NT2/D1 (cell line): ENCODE measurements around the gene CNGA4.
"Not testable (repeated sequence)": the region's sequence is repeated elsewhere in the genome, so short reads cannot be mapped to it uniquely, and the experiment has no call there.

Experiments used
- DNase-seq: peaks from one replicate; pipeline ENCODE4 v3.0.0-alpha.2; 2011; ENCODE audit warnings: low read depth, low spot score
- H3K27me3 ChIP-seq: 2 replicates; pipeline ENCODE4 v1.6.0; 2011; ENCODE audit warnings: mild to moderate bottlenecking; ENCODE audit not compliant: insufficient read length, insufficient read depth
- H3K36me3 ChIP-seq: 2 replicates; pipeline ENCODE4 v1.6.1; 2011; ENCODE audit warnings: mild to moderate bottlenecking, low read length, mixed read lengths; ENCODE audit not compliant: insufficient read depth, insufficient read length
- H3K4me1 ChIP-seq: 2 replicates; pipeline ENCODE4 v1.5.1; 2011; ENCODE audit not compliant: insufficient read depth, insufficient read length
- H3K4me3 ChIP-seq: 2 replicates; pipeline ENCODE4 v1.5.1; 2011; ENCODE audit warnings: low read depth; ENCODE audit not compliant: insufficient read length
- H3K9ac ChIP-seq: 2 replicates; pipeline ENCODE4 v1.6.0; 2011; ENCODE audit warnings: low read depth; ENCODE audit not compliant: insufficient read length
- H3K9me3 ChIP-seq: 2 replicates; pipeline ENCODE4 v1.5.1; 2011; ENCODE audit warnings: mild to moderate bottlenecking, low read length; ENCODE audit not compliant: insufficient read depth
- SUZ12 ChIP-seq: IDR thresholded peaks from 2 replicates; pipeline ENCODE4 v1.6.1; 2011; ENCODE audit not compliant: insufficient read length, insufficient read depth; ENCODE audit errors: extremely low read depth
- YY1 ChIP-seq: IDR thresholded peaks from 2 replicates; pipeline ENCODE4 v1.6.1; 2011; ENCODE audit not compliant: insufficient read length, insufficient read depth
- ZNF274 ChIP-seq: IDR thresholded peaks from 2 replicates; pipeline ENCODE4 v1.6.1; 2011; ENCODE audit warnings: mild to moderate bottlenecking, low read depth, low read length

The CNGA4 gene

DNA sequence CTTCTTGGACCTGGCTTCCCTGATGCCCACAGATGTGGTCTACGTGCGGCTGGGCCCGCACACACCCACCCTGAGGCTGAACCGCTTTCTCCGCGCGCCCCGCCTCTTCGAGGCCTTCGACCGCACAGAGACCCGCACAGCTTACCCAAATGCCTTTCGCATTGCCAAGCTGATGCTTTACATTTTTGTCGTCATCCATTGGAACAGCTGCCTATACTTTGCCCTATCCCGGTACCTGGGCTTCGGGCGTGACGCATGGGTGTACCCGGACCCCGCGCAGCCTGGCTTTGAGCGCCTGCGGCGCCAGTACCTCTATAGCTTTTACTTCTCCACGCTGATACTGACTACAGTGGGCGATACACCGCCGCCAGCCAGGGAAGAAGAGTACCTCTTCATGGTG, 1.2 kb downstream of the CNGA4 start:
- no peaks in the 10 kb centered on the region for H3K9me3 ChIP-seq
- H3K36me3 ChIP-seq = no peaks in the 10 kb centered on the region
- TF ChIP-seq YY1 (no peak), ZNF274 (no peak)
- H3K4me3 ChIP-seq = no peak overlapping the region
- no peak for DNase-seq
- H3K4me1 ChIP-seq = no peaks in the 10 kb centered on the region
- H3K27me3 ChIP-seq = no peaks in the 10 kb centered on the region
- no peak overlapping the region for H3K9ac ChIP-seq

DNA sequence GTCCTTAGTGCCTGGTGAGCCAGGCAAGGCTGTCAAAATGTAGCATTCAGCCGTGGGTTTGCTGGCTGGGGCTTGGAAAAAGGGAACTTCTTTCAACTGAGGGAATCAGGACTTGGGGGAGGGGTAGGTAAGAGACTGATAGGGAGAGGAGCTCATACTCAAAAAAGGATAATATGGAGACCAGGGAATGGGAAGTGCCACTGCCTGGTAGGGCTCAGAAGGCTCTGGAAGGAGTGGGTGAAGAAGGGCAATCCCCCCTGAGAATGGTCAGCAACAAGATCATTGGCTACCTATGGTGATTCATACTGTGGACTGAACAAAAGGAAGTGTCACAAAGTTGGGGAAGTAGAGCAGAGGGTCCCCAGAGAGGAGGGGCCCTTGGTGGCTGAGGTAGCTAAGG, 1.9 kb downstream of the CNGA4 start:
- Histone ChIP-seq H3K4me3 (no peak overlapping the region), H3K36me3 (no peaks in the 10 kb centered on the region), H3K9me3 (no peaks in the 10 kb centered on the region), H3K4me1 (no peaks in the 10 kb centered on the region), H3K9ac (no peak overlapping the region), H3K27me3 (no peaks in the 10 kb centered on the region)
- TF ChIP-seq YY1 (no peak), ZNF274 (no peak), SUZ12 (no peak)
- DNase-seq = no peak

DNA sequence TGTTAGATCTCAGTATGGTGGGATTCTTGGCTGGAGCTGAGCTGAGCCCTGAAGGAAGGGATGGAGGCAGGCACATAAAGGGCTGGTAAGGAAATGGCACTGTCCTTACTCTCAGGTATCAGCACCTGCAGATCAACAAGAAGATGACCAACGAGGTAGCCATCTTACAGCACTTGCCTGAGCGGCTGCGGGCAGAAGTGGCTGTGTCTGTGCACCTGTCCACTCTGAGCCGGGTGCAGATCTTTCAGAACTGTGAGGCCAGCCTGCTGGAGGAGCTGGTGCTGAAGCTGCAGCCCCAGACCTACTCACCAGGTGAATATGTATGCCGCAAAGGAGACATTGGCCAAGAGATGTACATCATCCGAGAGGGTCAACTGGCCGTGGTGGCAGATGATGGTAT, 2.4 kb downstream of the CNGA4 start:
- TF ChIP-seq SUZ12 (no peak), ZNF274 (no peak), YY1 (no peak)
- Histone ChIP-seq H3K9ac (no peak overlapping the region), H3K4me3 (no peak overlapping the region), H3K27me3 (no peaks in the 10 kb centered on the region), H3K9me3 (no peaks in the 10 kb centered on the region), H3K36me3 (no peaks in the 10 kb centered on the region), H3K4me1 (no peaks in the 10 kb centered on the region)
- no peak for DNase-seq

DNA sequence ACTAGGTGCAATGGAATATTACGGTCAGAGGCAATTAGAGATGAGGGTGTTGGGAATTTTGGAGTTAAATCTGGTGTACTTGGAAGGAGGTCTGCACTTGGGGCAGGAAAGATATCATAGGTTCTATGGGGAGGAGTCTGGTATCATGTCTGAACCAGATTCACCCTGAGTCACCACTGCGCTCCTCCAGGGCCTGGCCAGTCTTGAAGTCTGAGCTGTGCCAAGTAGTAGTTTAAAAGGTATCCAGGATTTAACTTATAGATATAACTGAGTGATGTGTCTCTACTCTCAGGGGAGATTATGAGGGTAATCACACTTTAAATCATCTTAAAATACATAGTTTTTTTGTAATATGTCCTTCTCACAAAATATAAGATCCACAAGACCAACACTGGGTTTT, 6.6 kb downstream of the CNGA4 start:
- no peak for TF ChIP-seq YY1
- TF ChIP-seq ZNF274 = no peak
- no peak for TF ChIP-seq SUZ12
- no peak overlapping the region for H3K4me3 ChIP-seq
- H3K27me3 ChIP-seq = no peaks in the 10 kb centered on the region
- H3K9ac ChIP-seq = no peak overlapping the region
- no peaks in the 10 kb centered on the region for H3K36me3 ChIP-seq
- no peak for DNase-seq
- H3K9me3 ChIP-seq = no peaks in the 10 kb centered on the region
- H3K4me1 ChIP-seq = no peaks in the 10 kb centered on the region

DNA sequence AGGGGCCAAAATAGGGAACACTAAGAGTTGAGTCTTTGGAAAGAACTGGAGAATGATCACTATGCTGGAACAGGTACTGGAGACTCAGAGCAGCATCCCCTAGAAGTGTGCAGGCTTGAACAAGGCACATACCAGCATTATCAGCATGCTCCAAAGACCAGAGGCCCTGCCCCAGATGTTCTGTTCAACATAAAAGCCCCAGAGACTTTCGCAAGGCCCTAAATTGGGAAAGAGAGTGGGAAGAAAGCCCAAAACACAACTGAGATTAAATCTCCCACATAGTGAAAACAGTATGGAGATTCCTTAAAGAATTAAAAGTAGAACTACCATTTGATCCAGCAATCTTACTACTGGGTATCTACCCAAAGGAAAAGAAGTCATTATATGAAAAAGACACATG, 9.4 kb downstream of the CNGA4 start:
- H3K9ac ChIP-seq = no peak overlapping the region
- no peak for DNase-seq
- H3K27me3 ChIP-seq = no peaks in the 10 kb centered on the region
- H3K4me1 ChIP-seq = no peaks in the 10 kb centered on the region
- TF ChIP-seq SUZ12 = no peak
- TF ChIP-seq ZNF274 = no peak
- no peak for TF ChIP-seq YY1
- no peaks in the 10 kb centered on the region for H3K36me3 ChIP-seq
- H3K4me3 ChIP-seq = no peak overlapping the region
- H3K9me3 ChIP-seq = no peaks in the 10 kb centered on the region

DNA sequence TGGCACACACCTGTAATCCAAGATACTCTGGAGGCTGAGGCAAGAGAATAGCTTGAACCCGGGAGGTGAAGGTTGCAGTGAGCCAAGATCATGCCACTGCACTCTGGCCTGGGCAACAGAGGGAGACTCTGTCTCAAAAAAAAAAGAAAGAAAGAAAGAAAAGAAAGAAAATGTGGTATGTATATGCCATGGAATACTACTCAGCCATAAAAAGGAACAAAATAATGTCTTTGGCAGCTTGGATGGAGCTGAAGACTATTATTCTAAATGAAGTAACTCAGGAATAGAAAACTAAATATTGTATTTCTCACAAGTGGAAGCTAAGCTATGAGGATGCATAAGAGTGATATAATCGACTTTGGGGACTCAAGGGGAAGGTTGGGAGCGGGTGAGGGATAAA, 10.0 kb downstream of the CNGA4 start:
- H3K27me3 ChIP-seq, H3K4me3 ChIP-seq, H3K36me3 ChIP-seq, DNase-seq, H3K9ac ChIP-seq, H3K4me1 ChIP-seq, H3K9me3 ChIP-seq: not testable (repeated sequence)

DNA sequence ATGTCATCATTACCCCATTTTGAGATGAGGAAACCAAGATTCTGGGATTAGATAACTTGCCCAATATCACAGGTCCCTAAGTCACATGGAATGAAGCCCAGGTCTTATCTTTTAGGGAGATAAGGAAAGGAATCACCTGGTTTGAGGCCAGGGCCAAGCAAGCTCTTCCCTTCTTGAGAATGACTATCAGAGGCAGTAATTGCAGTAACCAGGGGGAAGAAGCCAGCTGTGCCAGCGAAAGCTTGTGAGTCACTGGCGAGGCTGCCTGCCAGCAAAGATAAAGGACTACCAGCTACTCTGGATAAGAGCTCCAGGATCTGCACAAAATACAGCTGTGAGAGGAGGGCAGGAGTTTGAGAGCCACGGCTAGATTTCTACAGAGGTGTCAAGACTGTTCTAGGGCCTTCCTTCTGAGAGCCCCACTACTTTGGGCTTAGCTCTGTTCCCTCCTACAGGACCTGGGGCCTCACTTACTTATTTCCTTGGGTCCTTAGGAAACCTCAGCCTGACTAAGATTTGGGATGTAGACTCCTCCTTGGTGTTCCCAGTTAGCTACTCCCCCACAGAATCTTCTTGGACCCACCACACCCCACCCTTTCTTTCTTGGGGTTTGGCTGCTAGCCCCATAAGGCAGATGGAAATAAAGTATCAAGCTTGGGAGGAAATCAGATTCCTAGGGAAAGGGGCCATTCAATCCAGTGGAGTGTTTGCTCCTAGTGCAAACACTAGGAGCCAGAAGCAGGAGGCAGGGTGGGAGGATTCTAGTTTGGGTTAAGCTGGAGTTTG, 11.1 kb downstream of the CNGA4 start:
- no peaks in the 10 kb centered on the region for H3K4me1 ChIP-seq
- H3K9me3 ChIP-seq = no peaks in the 10 kb centered on the region
- no peak overlapping the region for H3K9ac ChIP-seq
- H3K36me3 ChIP-seq = no peaks in the 10 kb centered on the region
- DNase-seq = no peak
- TF ChIP-seq YY1 (no peak), ZNF274 (no peak), SUZ12 (no peak)
- H3K4me3 ChIP-seq = no peak overlapping the region
- no peaks in the 10 kb centered on the region for H3K27me3 ChIP-seq
